KMS-11 (cell line): ENCODE data around the gene HTR2A.

ENCODE experiments used
- H2AFZ ChIP-seq: fragments of 200-600 bp; sonication (generic); 2 replicates; pipeline ENCODE4 v1.6.1; 2016; ENCODE audit warnings: antibody characterized with exemption, mixed run types, low read depth
- H3K27ac ChIP-seq: fragments of 200-600 bp; sonication (generic); 2 replicates; pipeline ENCODE4 v1.6.1; 2016; ENCODE audit warnings: mild to moderate bottlenecking, mixed run types
- H3K27me3 ChIP-seq: fragments of 200-600 bp; sonication (generic); 2 replicates; pipeline ENCODE4 v1.6.1; 2017; ENCODE audit warnings: mild to moderate bottlenecking, low read depth, mixed run types, moderate library complexity; ENCODE audit not compliant: insufficient read depth
- H3K36me3 ChIP-seq: fragments of 200-600 bp; sonication (generic); 2 replicates; pipeline ENCODE4 v1.6.1; 2017; ENCODE audit warnings: mild to moderate bottlenecking, mixed run types; ENCODE audit not compliant: insufficient read depth
- H3K4me1 ChIP-seq: fragments of 200-600 bp; sonication (generic); 2 replicates; pipeline ENCODE4 v1.6.1; 2016; ENCODE audit warnings: mild to moderate bottlenecking, low read depth, mixed run types; ENCODE audit not compliant: poor library complexity, severe bottlenecking
- H3K4me2 ChIP-seq: fragments of 200-600 bp; sonication (generic); 2 replicates; pipeline ENCODE4 v1.7.0; 2016; ENCODE audit warnings: mild to moderate bottlenecking, mixed run types
- H3K4me3 ChIP-seq: fragments of 200-600 bp; sonication (generic); IDR thresholded peaks from 2 replicates; pipeline ENCODE4 v1.6.1; 2017; ENCODE audit warnings: low read depth, low read length, mixed read lengths; ENCODE audit not compliant: insufficient read depth
- H3K79me2 ChIP-seq: fragments of 200-600 bp; sonication (generic); 2 replicates; pipeline ENCODE4 v1.6.1; 2016; ENCODE audit warnings: low read depth, mixed run types; ENCODE audit not compliant: insufficient read depth
- H3K9ac ChIP-seq: fragments of 200-600 bp; sonication (generic); 2 replicates; pipeline ENCODE4 v1.6.1; 2016; ENCODE audit warnings: mild to moderate bottlenecking, mixed run types
- H4K20me1 ChIP-seq: fragments of 200-600 bp; sonication (generic); 2 replicates; pipeline ENCODE4 v1.6.1; 2016; ENCODE audit warnings: mild to moderate bottlenecking, mixed run types; ENCODE audit not compliant: insufficient read depth
- TF ChIP-seq, protein P1 (sequence below): fragments of 200-600 bp; sonication (generic); conservative IDR thresholded peaks from 2 replicates; pipeline ENCODE4 v1.6.1; 2017; ENCODE audit warnings: low read depth, mild to moderate bottlenecking, antibody characterized with exemption, low read length, moderate library complexity, mixed read lengths

The HTR2A gene

DNA sequence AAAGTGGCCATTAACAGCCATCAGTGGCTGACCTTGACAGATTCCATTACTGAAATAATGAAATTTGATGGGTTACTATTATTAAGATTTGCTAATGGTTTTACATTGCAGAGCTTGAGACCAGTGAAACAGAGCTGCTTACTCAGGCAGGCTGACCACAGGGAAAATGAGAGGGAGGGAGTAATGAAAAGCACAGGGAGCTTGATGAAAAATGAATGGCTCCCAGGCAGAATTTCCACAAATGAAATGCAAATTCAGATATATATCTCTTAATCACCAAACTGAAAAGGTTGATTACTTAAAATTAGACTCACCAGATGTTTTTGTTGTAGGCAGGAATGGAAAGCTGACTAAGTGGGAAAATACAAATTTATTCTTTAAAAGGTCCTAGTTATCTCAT lies 36.1 kb downstream of the HTR2A start:
- Histone ChIP-seq H3K9ac (no peak overlapping the region), H2AFZ (no peak overlapping the region), H3K27me3 (no peaks in the 10 kb centered on the region), H3K36me3 (no peaks in the 10 kb centered on the region), H3K27ac (no peak overlapping the region), H3K4me3 (no peak overlapping the region), H3K4me2 (no peak overlapping the region), H3K4me1 (no peaks in the 10 kb centered on the region), H3K79me2 (no peaks in the 10 kb centered on the region), H4K20me1 (no peaks in the 10 kb centered on the region)
- TF ChIP-seq, protein P1, sequence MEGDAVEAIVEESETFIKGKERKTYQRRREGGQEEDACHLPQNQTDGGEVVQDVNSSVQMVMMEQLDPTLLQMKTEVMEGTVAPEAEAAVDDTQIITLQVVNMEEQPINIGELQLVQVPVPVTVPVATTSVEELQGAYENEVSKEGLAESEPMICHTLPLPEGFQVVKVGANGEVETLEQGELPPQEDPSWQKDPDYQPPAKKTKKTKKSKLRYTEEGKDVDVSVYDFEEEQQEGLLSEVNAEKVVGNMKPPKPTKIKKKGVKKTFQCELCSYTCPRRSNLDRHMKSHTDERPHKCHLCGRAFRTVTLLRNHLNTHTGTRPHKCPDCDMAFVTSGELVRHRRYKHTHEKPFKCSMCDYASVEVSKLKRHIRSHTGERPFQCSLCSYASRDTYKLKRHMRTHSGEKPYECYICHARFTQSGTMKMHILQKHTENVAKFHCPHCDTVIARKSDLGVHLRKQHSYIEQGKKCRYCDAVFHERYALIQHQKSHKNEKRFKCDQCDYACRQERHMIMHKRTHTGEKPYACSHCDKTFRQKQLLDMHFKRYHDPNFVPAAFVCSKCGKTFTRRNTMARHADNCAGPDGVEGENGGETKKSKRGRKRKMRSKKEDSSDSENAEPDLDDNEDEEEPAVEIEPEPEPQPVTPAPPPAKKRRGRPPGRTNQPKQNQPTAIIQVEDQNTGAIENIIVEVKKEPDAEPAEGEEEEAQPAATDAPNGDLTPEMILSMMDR = no peak

DNA sequence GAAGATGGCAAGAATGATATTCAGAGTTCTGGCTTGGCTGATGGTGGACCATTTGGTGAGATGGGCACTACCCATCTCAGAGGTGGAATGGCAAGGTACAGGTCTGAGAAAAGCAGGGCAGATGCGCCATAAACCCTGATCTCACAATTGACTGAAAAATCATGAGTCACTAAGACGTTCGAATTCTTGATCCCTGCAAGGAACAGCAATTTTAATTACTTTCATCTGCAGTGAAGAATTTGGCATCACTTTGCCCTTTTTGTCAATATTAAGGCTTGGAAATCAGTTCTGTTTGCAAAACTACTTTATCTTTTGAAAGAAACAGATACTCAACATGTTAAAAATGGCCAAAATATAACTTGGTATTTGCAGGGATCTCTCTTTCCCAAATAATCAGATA lies 38.1 kb downstream of the HTR2A start:
- H3K4me1 ChIP-seq = no peaks in the 10 kb centered on the region
- no peak overlapping the region for H2AFZ ChIP-seq
- TF ChIP-seq, protein P1 = no peak
- H3K27ac ChIP-seq = no peak overlapping the region
- H3K4me3 ChIP-seq = no peak overlapping the region
- H3K79me2 ChIP-seq = no peaks in the 10 kb centered on the region
- H4K20me1 ChIP-seq = no peaks in the 10 kb centered on the region
- no peaks in the 10 kb centered on the region for H3K36me3 ChIP-seq
- no peak overlapping the region for H3K9ac ChIP-seq
- H3K4me2 ChIP-seq = no peak overlapping the region
- no peaks in the 10 kb centered on the region for H3K27me3 ChIP-seq

DNA sequence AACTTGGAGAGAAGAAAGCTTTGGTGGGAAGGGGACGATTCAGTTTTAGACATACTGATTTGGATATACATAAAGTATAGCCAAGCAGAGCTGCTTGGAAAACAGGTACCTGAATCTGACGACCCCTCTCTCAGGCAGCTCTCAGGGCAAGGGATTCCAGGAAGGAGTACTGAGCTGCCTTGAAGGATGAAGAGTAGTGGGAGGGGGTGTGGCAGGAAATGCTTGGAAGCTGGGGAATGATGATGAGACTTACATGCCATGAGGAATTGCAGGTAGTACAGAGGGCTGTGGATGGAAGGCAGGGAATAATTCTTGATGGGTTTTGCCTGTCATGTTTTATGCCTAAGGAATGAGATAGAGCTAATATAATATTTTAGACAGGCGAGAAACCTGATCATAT lies 38.7 kb downstream of the HTR2A start:
- Histone ChIP-seq H2AFZ (no peak overlapping the region), H3K27ac (no peak overlapping the region), H3K27me3 (no peaks in the 10 kb centered on the region), H3K79me2 (no peaks in the 10 kb centered on the region), H3K9ac (no peak overlapping the region), H3K4me1 (no peaks in the 10 kb centered on the region), H3K36me3 (no peaks in the 10 kb centered on the region), H3K4me3 (no peak overlapping the region), H3K4me2 (no peak overlapping the region), H4K20me1 (no peaks in the 10 kb centered on the region)
- TF ChIP-seq, protein P1 = no peak

DNA sequence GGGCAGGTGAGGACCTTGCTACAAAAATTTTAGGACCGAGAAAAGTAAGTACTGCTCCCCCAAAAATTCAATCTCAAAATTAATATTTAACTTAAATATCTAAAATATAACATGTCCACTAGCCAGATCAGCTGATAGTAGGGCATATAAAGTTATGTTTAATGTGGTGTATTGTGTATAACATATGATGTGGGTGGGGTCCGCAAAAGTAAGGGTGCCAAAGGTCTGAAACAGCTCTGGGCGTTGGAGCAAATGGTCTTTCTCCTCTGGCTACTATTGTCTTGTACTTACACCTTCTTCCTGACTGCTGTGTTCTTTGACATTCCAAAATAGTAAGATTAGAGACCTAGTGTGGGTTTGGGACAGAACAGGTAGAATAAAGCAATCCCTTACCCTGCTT lies 41.2 kb downstream of the HTR2A start:
- Histone ChIP-seq H3K36me3 (no peaks in the 10 kb centered on the region), H3K27ac (no peak overlapping the region), H3K79me2 (no peaks in the 10 kb centered on the region), H3K4me3 (no peak overlapping the region), H3K4me2 (no peak overlapping the region), H3K9ac (no peak overlapping the region), H4K20me1 (no peaks in the 10 kb centered on the region), H3K27me3 (no peaks in the 10 kb centered on the region), H3K4me1 (no peaks in the 10 kb centered on the region), H2AFZ (no peak overlapping the region)
- TF ChIP-seq, protein P1 = no peak

DNA sequence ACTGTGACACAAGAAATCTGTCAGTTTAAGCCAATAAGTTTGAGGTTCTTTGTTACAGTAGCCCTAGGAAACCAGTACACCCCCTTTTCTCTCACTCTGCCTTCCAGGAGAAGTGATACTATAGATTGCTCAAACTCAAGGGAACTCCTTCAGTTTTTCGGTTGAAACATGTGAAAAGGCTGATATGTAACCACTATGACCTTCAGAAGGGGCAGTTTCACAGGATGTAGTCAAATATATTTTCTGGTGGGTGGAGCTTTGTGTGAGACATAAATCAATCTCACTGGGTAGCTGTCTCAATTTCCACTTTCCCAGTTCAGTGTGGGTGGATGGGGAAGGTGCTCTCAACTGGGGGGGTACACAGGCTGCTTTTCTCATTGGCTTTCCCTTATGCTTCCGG lies 41.7 kb downstream of the HTR2A start:
- Histone ChIP-seq H2AFZ (no peak overlapping the region), H3K4me1 (no peaks in the 10 kb centered on the region), H4K20me1 (no peaks in the 10 kb centered on the region), H3K36me3 (no peaks in the 10 kb centered on the region), H3K9ac (no peak overlapping the region), H3K27me3 (no peaks in the 10 kb centered on the region), H3K4me3 (no peak overlapping the region), H3K4me2 (no peak overlapping the region), H3K79me2 (no peaks in the 10 kb centered on the region), H3K27ac (no peak overlapping the region)
- TF ChIP-seq, protein P1 = no peak
